GM21515 (cell line): ENCODE data around the gene CDC7.

Experiments used
- ATAC-seq: cut with Tn5 transposase; IDR thresholded peaks from one replicate; pipeline ENCODE4 v1.9.1; 2021; ENCODE audit not compliant: unreplicated experiment

CDC7 gene

GRCh38 chr1:91546876-91547275 lies 46.2 kb downstream of the CDC7 start:
- no peak for ATAC-seq

- no peak for ATAC-seq
Observed at GRCh38 chr1:91548376-91549040, 47.9 kb downstream of the CDC7 start.

GRCh38 chr1:91549041-91549735 lies 48.5 kb downstream of the CDC7 start:
- ATAC-seq: no peak

GRCh38 chr1:91550961-91551360 lies 50.3 kb downstream of the CDC7 start:
- no peak for ATAC-seq

- ATAC-seq: no peak
Observed at GRCh38 chr1:91552091-91552490, 51.4 kb downstream of the CDC7 start.

GRCh38 chr1:91552596-91552995 lies 51.9 kb downstream of the CDC7 start:
- no peak for ATAC-seq

- ATAC-seq: no peak
Observed at GRCh38 chr1:91553177-91553591, 52.5 kb downstream of the CDC7 start.

GRCh38 chr1:91555074-91555730 lies 54.6 kb downstream of the CDC7 start:
- no peak for ATAC-seq

- ATAC-seq: no peak
Observed at GRCh38 chr1:91555821-91556531, 55.3 kb downstream of the CDC7 start.

- ATAC-seq: no peak
Observed at GRCh38 chr1:91556556-91556955, 55.9 kb downstream of the CDC7 start.

- no peak for ATAC-seq
Observed at GRCh38 chr1:91557039-91557690, 56.5 kb downstream of the CDC7 start.

- ATAC-seq: no peak
Observed at GRCh38 chr1:91557826-91558225, 57.2 kb downstream of the CDC7 start.

- ATAC-seq: no peak
Observed at GRCh38 chr1:91559046-91559750, 58.5 kb downstream of the CDC7 start.

- ATAC-seq: no peak
Observed at GRCh38 chr1:91559838-91560565, 59.4 kb downstream of the CDC7 start.

GRCh38 chr1:91564888-91565701 lies 64.4 kb downstream of the CDC7 start:
- no peak for ATAC-seq

- ATAC-seq: no peak
Observed at GRCh38 chr1:91567583-91567982, 66.9 kb downstream of the CDC7 start.

- no peak for ATAC-seq
Observed at GRCh38 chr1:91568261-91568660, 67.6 kb downstream of the CDC7 start.

- no peak for ATAC-seq
Observed at GRCh38 chr1:91569411-91570119, 68.9 kb downstream of the CDC7 start.
